Brain microvascular endothelial cell (primary cell): ENCODE data around the gene APPBP2.

Experiments used
- DNase-seq: peaks from one replicate; pipeline ENCODE4 v3.0.0-alpha.2; 2020
- H3K27ac ChIP-seq: fragments of 250-450 bp; sonication (Bioruptor Pico); 2 replicates; pipeline ENCODE4 v1.5.1; 2020; ENCODE audit warnings: mild to moderate bottlenecking, moderate library complexity
- H3K27me3 ChIP-seq: fragments of 250-450 bp; sonication (Bioruptor Pico); replicated peaks from 2 replicates; pipeline ENCODE4 v1.5.1; 2020; ENCODE audit warnings: mild to moderate bottlenecking
- H3K36me3 ChIP-seq: fragments of 250-450 bp; sonication (Bioruptor Pico); replicated peaks from 2 replicates; pipeline ENCODE4 v1.5.1; 2020; ENCODE audit warnings: mild to moderate bottlenecking
- H3K4me3 ChIP-seq: 2 replicates; pipeline ENCODE4 v1.5.1; 2011; ENCODE audit warnings: low read depth, mild to moderate bottlenecking, control low read depth, low read length, moderate library complexity
- CTCF ChIP-seq: IDR thresholded peaks from 2 replicates; pipeline ENCODE4 v1.5.1; 2011; ENCODE audit warnings: low read depth, mild to moderate bottlenecking, moderate library complexity, low read length, control low read depth, inconsistent platforms; ENCODE audit errors: missing control alignments
- in situ Hi-C: cut with HindIII; loops from 2 replicates; pipeline ENCODE4 v1.10.0; 2017; ENCODE audit warnings: low sequenced_read_pairs, low pct_ligation_motif_present

Gene APPBP2

GRCh38 chr17:60510723-60511122, 15.3 kb downstream of the APPBP2 start:
- in situ Hi-C loops = no loop called here
- DNase-seq = no peak
- no peaks in the 10 kb centered on the region for H3K36me3 ChIP-seq
- no peak for TF ChIP-seq CTCF
- no peaks in the 10 kb centered on the region for H3K27me3 ChIP-seq
- H3K27ac ChIP-seq = no peak overlapping the region
- no peak overlapping the region for H3K4me3 ChIP-seq

GRCh38 chr17:60510031-60510430, 16.0 kb downstream of the APPBP2 start:
- TF ChIP-seq CTCF = no peak
- Histone ChIP-seq H3K27me3 (no peaks in the 10 kb centered on the region), H3K36me3 (no peaks in the 10 kb centered on the region), H3K4me3 (no peak overlapping the region), H3K27ac (no peak overlapping the region)
- DNase-seq = no peak
- in situ Hi-C loops = no loop called here

- TF ChIP-seq CTCF = no peak
- no peak overlapping the region for H3K4me3 ChIP-seq
- in situ Hi-C loops = no loop called here
- DNase-seq = no peak
- no peak overlapping the region for H3K27ac ChIP-seq
- no peaks in the 10 kb centered on the region for H3K36me3 ChIP-seq
- H3K27me3 ChIP-seq = no peaks in the 10 kb centered on the region
Measured at GRCh38 chr17:60508384-60508980, 17.6 kb downstream of the APPBP2 start.

- H3K27ac ChIP-seq = peak overlapping the region; percentile 80
- in situ Hi-C loops = no loop called here
- peak; percentile 68 for DNase-seq
Measured at GRCh38 chr17:60506312-60506711, 19.7 kb downstream of the APPBP2 start.

GRCh38 chr17:60502145-60502544, 23.9 kb downstream of the APPBP2 start:
- Histone ChIP-seq H3K27me3 (no peaks in the 10 kb centered on the region), H3K36me3 (peaks cover 5% of the 10 kb centered on the region), H3K27ac (no peak overlapping the region), H3K4me3 (no peak overlapping the region)
- no peak for DNase-seq
- no peak for TF ChIP-seq CTCF
- in situ Hi-C loops = no loop called here

More at GRCh38 chr17:60506312-60506711, 19.7 kb downstream of the APPBP2 start:
- Histone ChIP-seq H3K27me3 (no peaks in the 10 kb centered on the region), H3K36me3 (no peaks in the 10 kb centered on the region), H3K4me3 (no peak overlapping the region)
- no peak for TF ChIP-seq CTCF

GRCh38 chr17:60501589-60501988, 24.5 kb downstream of the APPBP2 start:
- H3K4me3 ChIP-seq = no peak overlapping the region
- peaks cover 10% of the 10 kb centered on the region for H3K36me3 ChIP-seq
- DNase-seq = no peak
- no peak overlapping the region for H3K27ac ChIP-seq
- in situ Hi-C loops = no loop called here
- TF ChIP-seq CTCF = no peak
- no peaks in the 10 kb centered on the region for H3K27me3 ChIP-seq
